Stimulated activated CD4-positive, alpha-beta T cell treated with anti-CD3 and anti-CD28 coated beads, Interleukin-12 subunit alpha, Interleukin-12 subunit beta, amount 100 ng/mL, for 48 hours (primary cell): ENCODE results near the gene HNF4A.

Experiments
- DNase-seq, 3 donors: peaks; one replicate each; pipeline ENCODE4 v3.0.0-alpha.2; 2020; ENCODE audit warnings: low read depth in 2 of 3, low spot score in 1 of 3

Gene HNF4A

DNA sequence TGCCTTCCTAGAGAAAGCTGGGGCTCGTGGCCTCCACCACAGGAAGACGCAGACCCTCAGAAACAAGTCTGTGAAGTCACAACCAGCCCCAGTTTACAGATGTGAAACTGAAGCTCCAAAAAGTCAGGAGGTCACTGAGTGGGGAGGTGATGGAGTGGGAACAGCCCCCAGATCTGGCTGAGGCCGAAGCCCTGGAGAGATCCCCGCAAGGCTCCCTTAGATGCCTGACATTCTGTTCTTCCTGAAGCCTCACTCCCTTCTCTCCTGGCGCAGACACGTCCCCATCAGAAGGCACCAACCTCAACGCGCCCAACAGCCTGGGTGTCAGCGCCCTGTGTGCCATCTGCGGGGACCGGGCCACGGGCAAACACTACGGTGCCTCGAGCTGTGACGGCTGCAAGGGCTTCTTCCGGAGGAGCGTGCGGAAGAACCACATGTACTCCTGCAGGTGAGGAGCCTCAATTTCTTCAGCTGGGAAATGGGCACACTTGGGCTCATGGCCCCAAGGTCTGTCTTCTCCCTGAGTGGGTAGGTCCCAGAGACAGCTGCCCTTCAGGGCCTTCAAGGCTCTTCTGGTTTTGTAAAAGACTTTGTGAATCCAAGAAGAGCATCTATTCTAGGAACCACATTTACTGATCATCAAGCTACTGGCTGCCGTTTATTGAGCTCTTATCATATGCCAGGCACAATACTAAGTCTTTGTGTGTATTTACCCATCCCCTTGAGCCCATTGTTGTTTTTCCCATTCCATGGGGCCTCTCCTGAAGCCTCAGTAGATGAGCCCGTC lies 50.5 kb downstream of the HNF4A start:
- DNase-seq: no peak

DNA sequence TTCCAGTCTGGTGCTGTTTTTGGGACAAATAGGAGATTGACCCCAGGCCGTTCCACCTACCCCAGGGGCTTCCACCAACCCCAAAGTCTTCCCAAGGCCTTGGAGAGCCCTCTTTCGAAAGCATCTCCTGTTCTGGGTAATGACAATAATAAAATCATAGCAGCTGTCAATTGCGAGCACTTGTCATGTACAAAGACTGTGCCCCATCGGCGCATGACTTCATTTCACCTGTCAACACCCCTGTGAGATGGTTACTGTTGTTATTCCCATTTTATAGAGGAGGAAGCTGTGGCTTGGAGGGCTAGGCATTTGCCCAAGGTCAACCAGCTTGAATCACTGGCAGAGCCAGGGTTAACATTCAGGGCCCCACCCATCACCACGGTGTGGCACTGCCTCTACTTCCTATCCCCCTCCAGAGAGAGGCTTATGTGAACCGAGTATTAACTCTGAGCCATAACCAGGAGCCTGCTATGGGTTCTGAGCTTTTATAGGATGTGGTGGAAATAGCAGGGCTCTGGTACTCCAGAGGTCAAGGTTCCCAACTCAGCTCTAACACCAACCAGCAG lies 51.2 kb downstream of the HNF4A start:
- no peak for DNase-seq

DNA sequence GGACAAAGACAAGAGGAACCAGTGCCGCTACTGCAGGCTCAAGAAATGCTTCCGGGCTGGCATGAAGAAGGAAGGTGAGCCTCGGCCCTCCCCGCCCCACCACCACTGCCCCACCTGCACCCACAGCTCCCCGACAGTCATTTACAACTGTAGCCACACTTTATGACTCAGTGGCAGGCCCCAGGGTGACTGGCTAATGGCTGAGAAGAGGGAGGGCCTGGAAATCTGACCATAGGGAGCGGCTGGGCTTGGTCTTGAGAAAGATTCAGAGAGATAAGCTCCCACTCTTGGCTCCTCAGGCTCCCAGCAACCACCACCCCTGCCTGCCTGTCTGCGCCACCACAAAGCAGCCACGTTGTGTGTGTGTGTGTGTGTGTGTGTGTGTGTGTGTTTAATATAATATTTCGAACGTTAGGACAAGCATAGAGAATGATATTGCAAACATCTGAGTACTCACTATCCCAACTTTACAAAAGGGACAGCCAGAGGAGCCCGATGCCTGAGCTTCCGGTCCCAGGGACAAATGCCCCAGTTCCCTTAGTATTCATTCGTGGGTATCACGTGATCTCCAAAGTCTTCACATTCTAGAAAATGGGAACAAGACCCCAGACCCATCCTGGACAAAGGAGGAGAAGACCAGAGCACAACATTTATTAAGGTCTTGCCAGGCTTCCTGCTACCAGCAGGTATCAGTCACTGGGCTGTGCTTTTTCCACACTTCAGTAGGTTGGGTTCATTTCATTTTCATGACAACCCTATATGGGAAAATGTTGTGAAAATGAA lies 52.1 kb downstream of the HNF4A start:
- no peak for DNase-seq

DNA sequence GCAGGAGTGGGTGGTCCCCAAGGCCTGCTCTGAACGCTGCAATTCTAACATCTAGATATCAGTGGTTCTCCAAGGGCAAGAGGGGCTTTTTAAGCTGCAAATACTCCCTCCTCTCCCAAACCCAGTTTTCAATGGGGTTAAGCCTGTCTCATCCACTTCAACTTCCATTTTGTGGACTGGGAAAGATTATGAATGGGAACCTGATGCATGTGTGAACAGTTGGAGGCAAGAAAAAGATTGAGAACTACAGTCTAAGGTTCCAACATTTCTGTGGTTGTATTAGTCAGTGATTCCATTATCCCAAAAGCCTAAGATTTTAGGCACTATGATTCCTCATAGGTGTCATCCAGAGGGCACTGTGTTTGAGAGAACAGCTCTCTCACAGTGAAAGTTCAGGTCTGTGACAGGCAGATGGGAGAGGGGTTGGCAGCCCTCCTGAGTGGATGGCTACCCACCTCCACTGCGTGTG lies 53.7 kb downstream of the HNF4A start:
- no peak for DNase-seq

DNA sequence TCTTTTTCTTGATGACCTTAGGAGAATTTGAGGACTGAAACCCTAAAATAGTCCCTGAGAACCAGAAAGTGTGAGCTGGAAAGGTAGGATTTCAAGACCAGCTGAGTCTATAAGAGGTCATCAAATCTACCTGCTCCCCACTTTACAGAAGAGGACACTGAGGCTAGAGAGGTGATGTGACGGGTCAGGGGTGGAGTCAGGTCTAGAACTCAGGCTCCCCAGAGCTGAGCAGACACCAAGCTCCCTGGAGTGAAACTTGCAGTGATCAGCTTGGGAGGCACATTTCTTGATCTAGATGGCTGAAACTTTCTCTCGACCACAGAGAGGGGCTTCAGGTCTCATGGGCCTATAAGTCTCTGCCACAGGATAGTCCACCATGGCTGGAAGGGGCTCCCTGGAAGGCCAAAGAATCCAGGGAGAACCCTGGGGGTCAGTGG lies 55.1 kb downstream of the HNF4A start:
- no peak for DNase-seq

DNA sequence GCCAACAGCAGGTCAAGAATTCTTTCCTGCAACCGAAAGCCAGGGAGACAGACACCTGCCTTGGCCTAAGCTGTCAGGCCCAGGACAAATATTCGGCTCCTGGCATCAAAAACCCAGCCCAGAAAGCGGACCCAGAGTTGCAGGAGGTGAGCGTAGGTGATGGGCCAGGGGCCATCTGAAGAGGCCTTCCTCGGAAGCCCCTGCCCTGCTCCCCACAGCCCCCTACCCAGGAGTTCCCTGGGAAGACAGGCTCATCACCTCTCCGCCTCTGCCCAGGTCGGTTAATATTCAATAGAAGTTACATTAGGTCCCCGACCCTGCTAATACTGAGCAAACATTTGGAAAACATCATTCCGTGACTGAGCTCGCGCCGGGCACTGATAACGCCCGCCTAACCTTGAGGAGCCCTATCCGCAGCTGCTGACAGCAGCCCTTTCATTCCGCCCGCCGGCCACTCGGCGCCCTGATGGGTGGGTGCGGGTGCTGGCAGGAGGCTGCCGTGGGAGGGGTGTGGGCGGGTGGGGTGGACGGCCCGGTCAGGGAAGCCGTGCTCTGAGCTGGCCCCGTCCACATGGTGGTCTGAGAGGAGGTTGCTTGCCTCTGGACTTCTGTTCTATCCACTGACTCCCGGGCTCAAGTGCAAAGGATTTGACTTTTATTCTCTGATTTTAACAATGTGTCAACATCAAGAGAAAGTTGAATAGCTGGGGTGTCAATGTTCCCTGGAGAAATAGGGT lies 55.7 kb downstream of the HNF4A start:
- DNase-seq: no peak

DNA sequence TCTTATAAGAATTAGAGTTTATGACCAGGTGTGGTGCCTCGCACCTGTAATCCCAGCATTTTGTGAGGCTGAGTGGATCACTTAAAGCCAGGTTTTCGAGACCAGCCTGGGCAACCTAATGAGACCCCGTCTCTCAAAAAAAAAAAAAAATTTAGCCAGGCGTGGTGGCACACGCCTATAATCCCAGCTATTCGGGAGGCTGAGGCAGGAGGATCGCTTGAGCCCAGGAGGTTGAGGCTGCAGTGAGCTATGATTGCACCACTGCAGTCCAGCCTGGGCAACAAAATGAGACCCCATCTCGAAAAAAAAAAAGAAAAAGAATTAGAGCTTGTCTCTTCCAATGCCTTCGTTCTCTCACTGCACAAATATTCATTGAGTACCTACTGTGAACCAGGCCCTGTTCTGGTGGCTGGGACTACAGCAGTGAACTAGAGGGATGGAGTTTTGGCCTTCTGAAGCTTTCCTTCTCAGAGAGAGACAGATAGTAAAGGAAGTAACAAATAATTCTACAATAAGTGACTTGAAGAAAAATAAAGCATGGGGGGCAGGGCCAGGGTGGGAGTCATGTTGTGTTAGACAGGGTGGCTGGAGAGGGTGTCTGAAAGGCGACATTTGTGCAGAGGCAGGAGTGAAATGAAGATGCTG lies 56.4 kb downstream of the HNF4A start:
- no peak for DNase-seq

DNA sequence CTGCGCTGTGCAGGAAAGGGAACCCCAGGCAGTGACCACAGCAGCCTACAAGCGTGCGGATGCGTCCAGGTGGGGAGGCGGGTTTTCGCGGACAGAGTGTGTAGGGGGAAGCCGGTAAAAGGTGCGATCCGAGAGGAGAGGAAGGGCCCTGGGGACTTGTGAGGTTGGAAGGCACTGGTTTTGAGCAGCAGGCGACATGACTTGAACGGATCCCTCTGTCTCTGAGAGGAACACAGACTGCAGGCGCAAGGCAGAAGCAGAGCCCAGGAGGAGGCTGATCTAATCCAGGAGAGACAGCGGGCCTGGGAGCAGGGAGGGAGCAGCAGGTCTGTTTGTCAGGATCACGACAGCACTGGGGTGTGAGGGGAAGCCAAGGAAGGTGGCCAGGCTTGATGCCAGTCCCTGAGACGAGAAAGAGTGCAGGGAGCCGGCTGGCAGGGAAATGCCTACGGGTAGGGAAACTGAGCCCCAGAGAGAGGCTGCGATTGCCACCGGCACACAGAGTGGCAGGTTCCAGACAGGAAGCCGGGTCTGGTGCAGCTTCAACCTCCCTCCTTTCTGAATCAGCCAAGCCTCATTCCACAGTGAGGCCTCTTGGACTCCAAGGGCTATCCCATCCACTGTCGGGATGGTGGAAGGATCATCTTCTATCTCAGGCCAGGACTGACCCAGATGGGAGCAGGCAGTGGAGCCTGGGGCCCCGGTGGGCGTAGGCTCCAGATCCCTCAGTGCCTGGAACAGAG lies 57.1 kb downstream of the HNF4A start:
- DNase-seq: no peak

DNA sequence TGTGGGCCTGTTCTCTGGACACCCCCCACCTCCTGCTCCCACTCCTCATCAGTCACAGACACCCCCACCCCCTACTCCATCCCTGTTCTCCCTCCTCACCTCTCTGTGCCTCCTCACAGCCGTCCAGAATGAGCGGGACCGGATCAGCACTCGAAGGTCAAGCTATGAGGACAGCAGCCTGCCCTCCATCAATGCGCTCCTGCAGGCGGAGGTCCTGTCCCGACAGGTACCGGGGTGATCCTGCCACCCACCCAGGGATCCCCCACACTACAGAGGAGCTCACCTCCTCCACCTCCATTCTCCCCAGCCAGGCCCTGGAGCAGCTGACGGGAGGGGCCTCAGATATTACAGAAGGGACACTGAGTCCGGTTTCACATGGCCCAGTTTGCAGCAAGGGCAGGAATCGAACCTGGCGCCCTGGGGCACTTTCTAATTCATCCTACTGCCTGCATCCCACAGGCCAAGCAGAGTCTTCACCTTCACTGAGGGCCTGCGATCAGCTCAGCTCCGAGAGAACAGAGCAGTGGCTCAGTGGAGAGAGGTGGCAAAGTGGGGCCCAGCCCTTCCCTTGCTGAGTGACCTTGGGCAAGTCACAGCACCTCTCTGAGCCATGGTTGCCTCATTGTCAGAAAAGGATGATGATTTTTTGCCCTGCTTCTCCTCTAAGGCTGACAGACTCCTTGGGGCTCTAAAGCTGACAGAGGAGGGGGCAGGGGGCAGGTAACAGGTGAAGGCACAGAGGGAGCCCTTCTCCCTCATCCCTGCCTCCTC lies 58.3 kb downstream of the HNF4A start:
- no peak for DNase-seq

DNA sequence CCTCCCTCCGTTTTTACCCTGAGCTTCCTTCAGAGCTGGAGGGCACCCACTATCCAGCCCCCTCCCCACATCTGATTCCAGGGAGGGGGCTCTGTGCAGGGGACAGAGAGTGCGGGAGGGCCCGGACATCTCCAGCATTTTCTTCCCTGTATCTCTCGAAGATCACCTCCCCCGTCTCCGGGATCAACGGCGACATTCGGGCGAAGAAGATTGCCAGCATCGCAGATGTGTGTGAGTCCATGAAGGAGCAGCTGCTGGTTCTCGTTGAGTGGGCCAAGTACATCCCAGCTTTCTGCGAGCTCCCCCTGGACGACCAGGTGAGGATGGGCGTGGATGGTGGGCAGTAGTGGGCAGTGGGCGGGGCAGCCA lies 58.8 kb downstream of the HNF4A start:
- no peak for DNase-seq

DNA sequence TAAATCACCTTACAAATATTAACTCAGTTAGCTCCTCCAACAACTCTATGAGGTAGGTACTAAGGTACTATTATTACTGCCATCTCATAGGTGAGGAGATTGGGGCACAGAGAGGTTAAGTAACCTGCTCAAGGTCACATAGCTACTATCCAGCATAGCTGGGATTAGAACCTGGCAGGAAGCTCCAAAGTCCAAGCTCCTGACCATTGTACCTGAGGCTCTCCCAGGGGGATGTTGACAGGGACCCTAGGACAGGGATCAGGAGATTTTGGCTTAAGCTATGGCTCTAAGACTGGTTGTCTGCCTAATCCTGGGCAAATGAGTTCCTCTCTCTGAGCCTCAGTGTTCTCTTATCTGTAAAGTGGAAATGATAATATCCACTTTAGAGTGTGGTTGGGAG lies 59.3 kb downstream of the HNF4A start:
- no peak for DNase-seq

DNA sequence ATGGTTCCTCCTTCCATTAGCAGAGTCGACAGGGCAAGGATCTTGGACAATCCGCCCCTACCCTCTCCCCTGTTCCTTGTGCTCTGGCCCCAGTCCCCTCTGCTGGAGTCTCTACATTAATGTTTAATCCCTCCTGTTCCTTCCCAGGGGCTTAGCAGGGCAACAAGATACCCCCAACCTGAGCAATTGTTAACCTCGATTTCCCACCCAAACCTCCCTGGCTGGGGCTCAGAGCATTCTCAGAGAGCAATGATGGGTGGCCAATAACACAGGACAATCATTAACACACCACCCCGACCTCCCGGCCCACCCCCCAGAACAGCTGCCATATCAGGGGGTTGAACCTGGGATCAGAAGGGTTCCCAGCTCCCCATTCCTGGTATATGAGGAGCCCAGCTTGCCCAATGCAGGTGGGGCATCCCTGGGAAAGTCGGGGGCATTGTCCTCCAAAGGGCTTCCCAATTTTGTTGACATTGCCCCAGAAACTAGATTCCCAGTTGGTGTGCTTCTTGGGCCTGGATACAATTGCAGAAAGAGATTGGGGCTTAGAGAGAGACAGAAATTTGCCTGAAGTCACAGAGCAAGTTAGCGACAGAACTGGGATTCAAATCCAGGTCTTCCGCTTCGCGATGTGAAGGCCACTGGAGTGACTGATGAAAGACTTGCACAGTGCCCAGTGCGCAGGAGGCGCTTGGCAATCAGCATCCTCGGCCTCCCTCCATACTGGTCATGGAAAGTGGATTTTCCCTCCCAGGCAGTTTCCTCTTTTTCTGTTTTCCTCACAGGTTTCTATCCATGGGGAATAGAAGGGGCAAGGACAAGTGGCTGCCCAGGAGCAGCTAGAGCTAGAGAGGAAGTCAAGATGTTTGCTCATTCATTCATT lies 60.6 kb downstream of the HNF4A start:
- DNase-seq: no peak

DNA sequence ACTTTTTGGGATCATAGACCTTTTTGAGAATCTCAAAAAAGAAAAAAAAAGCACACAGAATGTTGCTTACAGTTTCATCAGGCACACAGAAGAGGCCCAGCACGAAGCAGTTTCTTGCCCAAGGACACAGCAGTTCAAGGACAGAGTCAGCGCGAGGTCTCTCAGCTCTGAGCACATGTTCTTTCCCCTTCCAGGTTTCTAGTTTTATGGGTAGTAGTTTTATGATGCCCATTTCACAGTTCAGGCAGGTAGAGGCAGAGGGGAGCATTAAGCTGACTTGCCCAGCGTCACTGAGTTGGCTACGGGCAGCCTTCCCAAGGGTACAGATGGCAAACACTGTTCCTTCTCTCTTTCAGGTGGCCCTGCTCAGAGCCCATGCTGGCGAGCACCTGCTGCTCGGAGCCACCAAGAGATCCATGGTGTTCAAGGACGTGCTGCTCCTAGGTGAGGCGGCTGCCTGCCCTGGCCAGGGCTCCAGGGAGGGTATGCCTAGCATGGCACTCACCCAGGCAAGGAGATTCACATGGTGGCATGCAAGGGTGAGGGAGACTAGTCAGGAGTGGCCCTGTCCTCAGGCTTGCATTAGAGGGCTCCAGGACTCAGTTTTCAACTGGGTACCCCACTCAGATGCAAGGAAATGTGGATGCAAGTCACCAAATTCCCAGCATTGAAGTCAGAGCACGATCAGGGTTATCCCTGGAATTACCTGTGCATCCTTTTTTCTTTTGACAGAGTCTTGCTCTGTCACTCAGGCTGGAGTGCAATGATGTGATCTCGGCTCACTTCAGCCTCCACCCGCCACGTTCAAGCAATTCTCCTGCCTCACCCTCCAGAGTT lies 62.8 kb downstream of the HNF4A start:
- no peak for DNase-seq

DNA sequence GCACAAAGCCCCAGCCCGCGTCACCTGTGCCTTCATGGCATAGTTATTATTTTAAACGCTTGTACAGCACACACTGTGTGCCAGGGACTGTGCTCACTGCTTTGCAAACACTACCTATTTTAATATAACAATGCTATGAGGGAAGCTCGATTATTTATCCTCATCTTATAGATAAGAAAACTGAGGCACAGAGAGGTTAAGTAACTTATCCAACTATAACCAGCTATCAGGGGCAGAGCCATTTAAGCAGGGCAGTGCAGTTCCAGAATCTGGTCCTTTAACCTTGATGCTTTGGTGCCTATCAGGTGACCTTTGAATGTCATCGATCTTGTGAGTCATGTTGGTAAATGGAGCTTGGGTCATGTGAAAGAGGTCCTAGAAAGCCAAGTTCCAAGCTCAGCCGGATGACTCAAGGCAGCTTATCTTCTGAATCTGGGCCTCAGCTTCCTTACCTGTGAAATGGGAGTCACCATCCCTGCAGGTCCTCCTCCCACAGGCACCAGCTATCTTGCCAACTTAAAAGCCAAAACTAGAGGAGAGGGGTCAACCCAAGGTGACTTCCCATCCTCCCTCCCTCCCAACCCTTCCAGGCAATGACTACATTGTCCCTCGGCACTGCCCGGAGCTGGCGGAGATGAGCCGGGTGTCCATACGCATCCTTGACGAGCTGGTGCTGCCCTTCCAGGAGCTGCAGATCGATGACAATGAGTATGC lies 63.8 kb downstream of the HNF4A start:
- no peak for DNase-seq

DNA sequence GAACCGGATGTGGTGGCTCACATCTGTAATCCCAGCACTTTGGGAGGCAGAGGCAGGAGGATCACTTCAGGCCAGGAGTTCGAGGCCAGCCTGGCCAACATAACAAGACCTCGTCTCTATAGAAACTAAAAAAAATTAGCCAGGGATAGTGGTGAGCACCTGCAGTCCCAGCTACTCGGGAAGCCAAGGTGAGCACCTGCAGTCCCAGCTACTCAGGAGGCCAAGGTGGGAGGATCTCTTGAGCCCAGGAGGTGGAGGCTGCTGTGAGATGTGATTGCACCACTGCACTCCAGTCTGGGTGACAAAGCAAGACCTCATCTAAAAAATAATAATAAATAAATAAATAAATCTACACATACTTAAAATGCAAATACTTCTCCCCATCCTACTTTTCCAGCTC lies 65.0 kb downstream of the HNF4A start:
- DNase-seq: no peak

DNA sequence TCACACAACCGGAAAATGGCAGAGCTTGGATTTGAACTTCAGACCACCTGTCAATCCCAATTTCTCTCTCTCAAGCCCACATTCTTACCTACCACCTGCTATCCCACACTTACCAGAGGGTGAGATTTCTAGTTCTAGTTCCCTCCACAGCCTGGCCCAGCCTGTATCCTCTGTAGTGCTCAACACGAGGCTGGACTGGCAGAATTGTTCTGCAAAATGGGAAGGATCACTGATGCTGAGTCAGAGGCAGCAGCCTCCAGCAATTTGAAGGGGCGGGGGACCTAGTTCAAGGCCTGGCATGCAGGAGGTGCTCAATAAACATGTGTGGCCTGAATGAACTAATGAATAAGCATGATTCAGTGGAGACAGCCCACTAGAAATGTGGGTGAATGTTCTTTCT lies 66.6 kb downstream of the HNF4A start:
- no peak for DNase-seq

DNA sequence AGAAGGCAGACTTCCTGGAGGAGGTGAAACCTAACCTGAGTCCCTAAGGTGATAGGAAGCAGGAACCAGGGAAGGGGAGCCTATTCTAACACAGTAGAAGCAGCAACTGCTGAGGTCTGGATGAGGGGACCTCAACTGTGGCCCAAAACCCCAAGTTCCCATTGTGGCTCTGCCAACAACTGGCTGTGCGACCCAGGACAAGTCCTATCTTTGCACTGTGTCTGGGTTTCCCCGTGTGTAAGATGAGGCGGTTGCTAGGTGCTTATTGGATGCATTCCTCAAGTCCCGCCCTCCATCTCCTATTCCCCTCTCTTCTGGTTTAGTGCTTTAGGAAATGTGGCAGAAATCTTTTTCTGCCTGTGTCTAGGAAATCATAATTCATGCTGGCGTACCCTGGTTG lies 68.0 kb downstream of the HNF4A start:
- DNase-seq: no peak
